PFSK-1 (cell line): ENCODE results near the gene HHIPL1.

Experiments
- FOXP2 ChIP-seq: optimal IDR thresholded peaks from 2 replicates; pipeline ENCODE3; 2011; ENCODE audit warnings: borderline replicate concordance, control low read depth, inconsistent platforms; ENCODE audit not compliant: insufficient read depth; ENCODE audit errors: extremely low read length, extremely low read depth
- POLR2AphosphoS5 ChIP-seq: IDR thresholded peaks from 2 replicates; pipeline ENCODE4 v1.6.1; 2012; ENCODE audit warnings: low read depth, mild to moderate bottlenecking, control low read depth, low read length, moderate library complexity
- REST ChIP-seq, 2 experiments: IDR thresholded peaks; 2 replicates each; pipeline versions ENCODE4 v1.6.1 to v1.8.0; 2011 to 2012; ENCODE audit warnings: low read depth in 2 of 2, low read length in 2 of 2, control low read depth in 1 of 2, inconsistent platforms in 1 of 2, mild to moderate bottlenecking in 1 of 2, moderate library complexity in 1 of 2; ENCODE audit not compliant: insufficient read depth in 1 of 2
- SIN3A ChIP-seq: IDR thresholded peaks from 2 replicates; pipeline ENCODE4 v1.6.1; 2012; ENCODE audit warnings: mild to moderate bottlenecking, low read length, moderate library complexity, borderline replicate concordance; ENCODE audit not compliant: insufficient read depth
- TAF1 ChIP-seq: IDR thresholded peaks from 2 replicates; pipeline ENCODE4 v1.6.1; 2012; ENCODE audit warnings: low read length, control low read depth, borderline replicate concordance; ENCODE audit not compliant: insufficient read depth

Gene HHIPL1

GRCh38 chr14:99649219-99649618 is 4.3 kb downstream of the HHIPL1 start:
- TF ChIP-seq POLR2AphosphoS5: no peak
- TF ChIP-seq FOXP2: no peak
- TF ChIP-seq TAF1: no peak
- TF ChIP-seq REST (IDR thresholded peaks at IDR 0.05; ENCODE audit: insufficient read depth in 1 of 2, low read depth in 2 of 2, low read length in 2 of 2): no peak
- no peak for TF ChIP-seq SIN3A

GRCh38 chr14:99649643-99650042 is 4.7 kb downstream of the HHIPL1 start:
- TF ChIP-seq FOXP2 (no peak), POLR2AphosphoS5 (no peak), SIN3A (no peak), TAF1 (no peak), REST (IDR thresholded peaks at IDR 0.05; ENCODE audit: insufficient read depth in 1 of 2, low read depth in 2 of 2, low read length in 2 of 2) (no peak)

GRCh38 chr14:99650189-99650588 is 5.3 kb downstream of the HHIPL1 start:
- TF ChIP-seq POLR2AphosphoS5 (no peak), TAF1 (no peak), FOXP2 (no peak), REST (IDR thresholded peaks at IDR 0.05; ENCODE audit: insufficient read depth in 1 of 2, low read depth in 2 of 2, low read length in 2 of 2) (no peak), SIN3A (no peak)

DNA sequence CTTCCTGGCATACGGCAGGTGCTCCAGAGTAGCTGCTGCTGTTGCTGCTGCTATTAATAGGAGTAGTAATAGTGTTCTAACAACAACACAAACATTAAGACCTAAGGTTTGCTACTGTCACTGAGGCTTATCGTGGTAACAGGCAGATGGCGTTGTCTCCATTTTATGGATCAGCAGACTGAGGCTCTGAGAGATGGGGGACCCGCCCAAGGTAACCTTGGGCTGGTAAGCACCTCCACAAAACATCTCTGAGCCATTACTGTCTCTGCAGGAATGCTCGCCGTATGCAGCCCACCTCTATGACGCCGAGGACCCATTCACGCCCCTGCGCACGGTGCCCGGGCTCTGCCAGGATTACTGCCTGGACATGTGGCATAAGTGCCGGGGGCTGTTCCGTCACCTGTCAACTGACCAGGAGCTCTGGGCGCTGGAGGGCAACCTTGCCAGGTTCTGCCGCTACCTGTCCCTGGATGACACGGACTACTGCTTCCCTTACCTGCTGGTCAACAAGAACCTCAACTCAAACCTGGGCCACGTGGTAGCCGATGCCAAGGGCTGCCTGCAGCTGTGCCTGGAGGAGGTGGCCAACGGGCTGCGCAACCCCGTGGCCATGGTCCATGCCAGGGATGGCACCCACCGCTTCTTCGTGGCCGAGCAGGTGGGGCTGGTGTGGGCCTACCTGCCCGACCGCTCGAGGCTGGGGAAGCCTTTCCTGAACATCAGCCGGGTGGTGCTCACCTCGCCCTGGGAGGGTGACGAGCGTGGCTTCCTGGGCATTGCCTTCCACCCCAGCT is 7.2 kb downstream of the HHIPL1 start:
- TF ChIP-seq POLR2AphosphoS5 (no peak), REST (IDR thresholded peaks at IDR 0.05; ENCODE audit: insufficient read depth in 1 of 2, low read depth in 2 of 2, low read length in 2 of 2) (no peak), FOXP2 (no peak), TAF1 (no peak), SIN3A (no peak)
